Neutrophil (primary cell): ENCODE measurements around the gene KCNT1.

Experiments used
- H3K27ac ChIP-seq: fragments of 200-600 bp; sonication (generic); 2 replicates; pipeline ENCODE4 v1.5.1; 2016; ENCODE audit warnings: mild to moderate bottlenecking, moderate library complexity
- H3K27me3 ChIP-seq: fragments of 200-600 bp; sonication (generic); 2 replicates; pipeline ENCODE4 v1.6.0; 2016; ENCODE audit warnings: mild to moderate bottlenecking
- H3K36me3 ChIP-seq: fragments of 200-600 bp; sonication (generic); 2 replicates; pipeline ENCODE4 v1.5.1; 2017
- H3K4me1 ChIP-seq, 2 experiments: fragments of 200-600 bp in 1 of 2; sonication (generic) in 1 of 2; 1 replicate in 1 of 2; 2 replicates in 1 of 2; pipeline versions ENCODE4 v1.5.1 to v1.6.1; 2013 to 2016; ENCODE audit warnings: low read depth in 1 of 2, low read length in 1 of 2, mild to moderate bottlenecking in 1 of 2, moderate library complexity in 1 of 2; ENCODE audit not compliant: control insufficient read depth in 1 of 2, insufficient read depth in 1 of 2
- H3K4me3 ChIP-seq, 2 experiments: fragments of 200-600 bp in 1 of 2; sonication (generic) in 1 of 2; 1 replicate in 1 of 2; 2 replicates in 1 of 2; pipeline ENCODE4 v1.5.1; 2013 to 2016; ENCODE audit warnings: low read depth in 1 of 2, low read length in 1 of 2, mild to moderate bottlenecking in 1 of 2, moderate library complexity in 1 of 2
- H3K9me3 ChIP-seq: fragments of 200-600 bp; sonication (generic); 2 replicates; pipeline ENCODE4 v1.5.1; 2016
- TF ChIP-seq, protein P1 (sequence below): fragments of 200-600 bp; sonication (generic); IDR thresholded peaks from 2 replicates; pipeline ENCODE4 v1.5.1; 2016; ENCODE audit warnings: antibody characterized with exemption

KCNT1 gene

DNA sequence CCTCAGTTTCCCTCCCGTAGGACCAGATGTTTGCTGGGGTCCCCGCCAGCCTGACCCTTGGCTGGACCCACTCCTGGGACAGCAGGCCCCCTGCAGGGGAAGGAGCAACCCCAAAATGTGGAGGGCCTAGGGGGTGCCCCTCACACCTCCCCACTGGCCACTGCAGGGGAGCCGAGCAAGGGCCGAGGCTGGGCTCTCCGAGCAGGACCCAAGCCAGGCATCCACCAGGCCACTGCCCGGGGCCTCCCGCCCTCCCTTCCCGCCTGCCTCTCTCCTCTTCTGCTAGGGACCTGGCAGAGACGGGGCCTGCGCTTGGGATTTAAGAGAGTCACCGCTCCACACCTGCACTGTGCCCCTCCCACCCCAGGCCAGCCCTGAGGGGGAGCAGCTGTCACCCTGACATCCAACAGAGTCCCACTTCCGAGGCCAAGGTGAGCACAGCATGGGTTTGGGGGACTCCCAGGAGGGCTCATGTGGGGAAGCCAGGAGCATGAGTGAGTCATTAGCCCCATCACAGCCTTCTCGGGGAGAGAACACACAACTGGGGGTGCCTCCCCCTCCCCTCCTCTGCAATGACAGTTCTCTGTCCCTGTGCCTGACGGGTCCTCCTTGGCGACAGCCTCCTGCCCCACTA lies 18.5 kb upstream of the KCNT1 start:
- TF ChIP-seq, protein P1, sequence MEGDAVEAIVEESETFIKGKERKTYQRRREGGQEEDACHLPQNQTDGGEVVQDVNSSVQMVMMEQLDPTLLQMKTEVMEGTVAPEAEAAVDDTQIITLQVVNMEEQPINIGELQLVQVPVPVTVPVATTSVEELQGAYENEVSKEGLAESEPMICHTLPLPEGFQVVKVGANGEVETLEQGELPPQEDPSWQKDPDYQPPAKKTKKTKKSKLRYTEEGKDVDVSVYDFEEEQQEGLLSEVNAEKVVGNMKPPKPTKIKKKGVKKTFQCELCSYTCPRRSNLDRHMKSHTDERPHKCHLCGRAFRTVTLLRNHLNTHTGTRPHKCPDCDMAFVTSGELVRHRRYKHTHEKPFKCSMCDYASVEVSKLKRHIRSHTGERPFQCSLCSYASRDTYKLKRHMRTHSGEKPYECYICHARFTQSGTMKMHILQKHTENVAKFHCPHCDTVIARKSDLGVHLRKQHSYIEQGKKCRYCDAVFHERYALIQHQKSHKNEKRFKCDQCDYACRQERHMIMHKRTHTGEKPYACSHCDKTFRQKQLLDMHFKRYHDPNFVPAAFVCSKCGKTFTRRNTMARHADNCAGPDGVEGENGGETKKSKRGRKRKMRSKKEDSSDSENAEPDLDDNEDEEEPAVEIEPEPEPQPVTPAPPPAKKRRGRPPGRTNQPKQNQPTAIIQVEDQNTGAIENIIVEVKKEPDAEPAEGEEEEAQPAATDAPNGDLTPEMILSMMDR, result no peak
- Histone ChIP-seq H3K4me1 (no peaks in the 10 kb centered on the region), H3K9me3 (no peaks in the 10 kb centered on the region), H3K27ac (no peak overlapping the region), H3K27me3 (no peaks in the 10 kb centered on the region), H3K4me3 (no peak overlapping the region), H3K36me3 (no peaks in the 10 kb centered on the region)

DNA sequence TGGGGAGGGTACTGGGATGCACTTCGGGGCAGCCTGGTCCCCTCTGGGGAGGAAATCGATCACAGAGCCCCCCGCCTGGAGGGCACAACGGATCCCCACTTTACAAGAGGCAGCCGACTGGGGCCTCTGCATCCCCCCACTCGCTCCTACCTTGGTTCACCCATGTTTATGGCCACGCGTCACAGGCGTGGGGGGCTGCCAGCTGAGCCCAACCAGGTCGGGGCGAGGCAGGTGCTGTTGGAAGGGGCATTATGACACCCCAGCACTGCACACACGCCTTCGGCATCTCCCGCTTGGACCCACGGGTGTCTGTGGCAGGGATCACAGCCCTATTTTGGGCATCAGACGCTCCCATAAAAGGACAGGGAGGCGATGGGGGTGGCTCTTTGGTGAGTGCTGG lies 17.3 kb upstream of the KCNT1 start:
- Histone ChIP-seq H3K27me3 (no peaks in the 10 kb centered on the region), H3K9me3 (no peaks in the 10 kb centered on the region), H3K36me3 (no peaks in the 10 kb centered on the region), H3K4me1 (no peaks in the 10 kb centered on the region), H3K27ac (no peak overlapping the region), H3K4me3 (no peak overlapping the region)
- TF ChIP-seq, protein P1, result no peak

DNA sequence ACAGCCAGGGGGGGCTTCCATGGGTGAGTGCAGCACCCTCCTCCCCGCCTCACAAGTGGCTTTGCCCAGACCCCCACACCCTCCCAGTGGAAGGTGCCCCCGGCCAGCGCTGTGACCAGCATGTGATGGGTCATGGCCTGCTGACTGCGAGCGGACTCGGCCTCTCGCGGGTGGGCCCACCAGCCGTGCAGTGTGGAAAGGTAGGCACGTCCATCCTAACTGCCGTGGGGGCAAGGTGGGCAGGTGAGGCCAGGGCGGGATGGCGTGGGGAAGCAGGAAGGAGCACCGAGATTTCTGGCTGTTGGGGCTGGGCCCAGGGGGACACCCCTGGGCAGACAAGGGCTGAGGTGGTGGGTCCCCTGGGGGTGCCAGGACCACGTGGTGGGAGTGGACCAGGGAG lies 14.8 kb upstream of the KCNT1 start:
- Histone ChIP-seq H3K4me3 (no peak overlapping the region), H3K9me3 (no peaks in the 10 kb centered on the region), H3K27ac (no peak overlapping the region), H3K36me3 (no peaks in the 10 kb centered on the region), H3K27me3 (no peaks in the 10 kb centered on the region), H3K4me1 (no peaks in the 10 kb centered on the region)
- TF ChIP-seq, protein P1, result no peak

DNA sequence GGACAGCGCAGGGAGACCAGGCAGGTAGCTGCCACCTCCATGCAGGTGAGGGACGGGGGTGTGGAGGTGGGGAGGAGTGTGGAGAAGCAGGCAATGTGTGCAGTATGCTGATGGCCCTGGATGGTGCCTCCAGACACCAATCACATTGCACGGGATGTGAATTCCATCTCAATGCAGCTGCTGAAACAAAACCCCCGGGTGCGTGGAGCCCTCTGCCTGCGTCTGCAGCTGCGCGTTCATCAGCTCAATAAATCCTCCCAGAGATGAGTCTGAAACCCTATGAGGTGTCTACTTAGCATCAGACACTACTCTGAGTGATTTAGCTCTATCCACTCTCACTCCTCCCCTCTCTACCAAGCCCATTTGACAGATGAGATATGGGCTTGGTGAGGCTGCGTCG lies 13.0 kb upstream of the KCNT1 start:
- Histone ChIP-seq H3K27me3 (no peaks in the 10 kb centered on the region), H3K4me1 (no peaks in the 10 kb centered on the region), H3K27ac (no peak overlapping the region), H3K4me3 (no peak overlapping the region), H3K36me3 (no peaks in the 10 kb centered on the region), H3K9me3 (no peaks in the 10 kb centered on the region)
- TF ChIP-seq, protein P1, result no peak

DNA sequence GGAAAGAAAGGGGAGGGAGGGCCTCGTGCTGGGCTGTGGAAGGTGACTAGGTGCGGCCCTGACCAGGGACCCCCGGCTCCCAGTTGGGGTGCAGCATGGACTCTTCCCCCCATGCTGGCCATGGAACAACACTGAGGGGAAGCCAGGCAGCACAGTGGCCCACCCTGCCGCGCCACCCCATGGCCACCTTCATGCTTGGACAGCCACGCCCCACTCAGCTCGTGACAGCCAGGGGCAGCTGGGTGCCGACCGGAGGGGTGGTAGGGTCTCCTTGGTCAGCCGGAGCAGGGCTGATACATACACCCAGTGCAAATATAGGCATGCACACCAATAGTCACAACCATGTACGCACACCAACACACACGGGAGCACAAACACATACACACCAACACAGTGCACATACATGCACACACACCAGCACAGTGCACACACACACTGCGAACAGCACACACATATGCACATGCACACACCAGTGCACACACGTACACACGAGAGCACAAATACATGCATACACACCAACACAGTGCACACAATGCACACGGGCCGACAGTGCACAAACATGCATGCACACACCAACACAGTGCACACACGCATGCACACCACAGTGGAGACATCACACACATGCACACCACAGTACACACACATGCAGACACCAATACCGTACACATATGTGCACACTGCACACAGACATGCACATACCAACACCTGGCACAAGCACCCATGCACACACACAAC lies 11.0 kb upstream of the KCNT1 start:
- Histone ChIP-seq H3K4me1 (no peaks in the 10 kb centered on the region), H3K9me3 (no peaks in the 10 kb centered on the region), H3K4me3 (no peak overlapping the region), H3K27ac (no peak overlapping the region), H3K27me3 (no peaks in the 10 kb centered on the region), H3K36me3 (no peaks in the 10 kb centered on the region)
- TF ChIP-seq, protein P1, result no peak
